IMR-90 (cell line): ENCODE data around the gene BACE1. TPM values are rescaled to one million over a fixed set of nuclear protein-coding genes. Genes with fewer than 3 reads are reported as not detected.

Experiments used
- ATAC-seq: fragments of 200-7000 bp; cut with Tn5 transposase; 2 replicates; pipeline ENCODE4 v1.9.1; 2020; ENCODE audit warnings: low read depth, mild to moderate bottlenecking, moderate library complexity
- BruUV-seq: library from RNA; stranded (reverse); fragments of 400-500 nt; replicated peaks from 2 replicates; lab custom pipeline; 2021; lab: Mats Ljungman, UMichigan
- CTCF ChIA-PET: fragments of 300-600 bp; formaldehyde crosslinking; extraction: SDS; loops from one replicate; lab custom pipeline; 2021; ENCODE audit warnings: antibody characterized with exemption; lab: Yijun Ruan, JAX
- POLR2A ChIA-PET: fragments of 300-600 bp; sonication (Branson Sonifier 250); formaldehyde crosslinking; loops from one replicate; lab custom pipeline; 2022; ENCODE audit warnings: antibody characterized with exemption; ENCODE audit not compliant: unreplicated experiment; lab: Charles Lee
- DNase-seq: peaks from one replicate; pipeline ENCODE4 v3.0.0; 2013
- H2AFZ ChIP-seq: replicated peaks from 2 replicates; pipeline ENCODE3; 2013; ENCODE audit warnings: low read length, mild to moderate bottlenecking; ENCODE audit not compliant: poor library complexity
- H2AK5ac ChIP-seq: 2 replicates; pipeline ENCODE4 v1.6.1; 2013; ENCODE audit warnings: low read depth, low read length, inconsistent platforms
- H2AK9ac ChIP-seq: replicated peaks from 2 replicates; pipeline ENCODE3; 2013; ENCODE audit warnings: mild to moderate bottlenecking, low read depth, low read length, moderate library complexity; ENCODE audit not compliant: poor library complexity
- H2BK120ac ChIP-seq: 2 replicates; pipeline ENCODE4 v1.6.1; 2013; ENCODE audit warnings: low read depth, low read length, inconsistent platforms
- H2BK15ac ChIP-seq: 3 replicates; pipeline ENCODE4 v1.6.1; 2013; ENCODE audit warnings: low read depth, low read length, inconsistent platforms
- H2BK20ac ChIP-seq: 2 replicates; pipeline ENCODE4 v1.6.1; 2013; ENCODE audit warnings: low read depth, mild to moderate bottlenecking, inconsistent platforms, low read length, moderate library complexity
- H2BK5ac ChIP-seq: 2 replicates; pipeline ENCODE4 v1.6.1; 2013; ENCODE audit warnings: mild to moderate bottlenecking, low read depth, low read length, inconsistent platforms; ENCODE audit not compliant: poor library complexity, severe bottlenecking
- H3K14ac ChIP-seq: replicated peaks from 2 replicates; pipeline ENCODE4 v1.6.1; 2013; ENCODE audit warnings: low read depth, low read length, inconsistent platforms
- H3K18ac ChIP-seq: 2 replicates; pipeline ENCODE4 v1.6.1; 2013; ENCODE audit warnings: low read depth, low read length, control low read depth
- H3K23ac ChIP-seq: 2 replicates; pipeline ENCODE4 v1.6.1; 2013; ENCODE audit warnings: low read depth, low read length, inconsistent platforms
- H3K27ac ChIP-seq: 2 replicates; pipeline ENCODE4 v1.5.1; 2013; ENCODE audit warnings: mild to moderate bottlenecking, control low read depth, low read length; ENCODE audit not compliant: insufficient read depth
- H3K27me3 ChIP-seq: 2 replicates; pipeline ENCODE4 v1.6.1; 2013; ENCODE audit warnings: low read length; ENCODE audit not compliant: control insufficient read depth, insufficient read depth
- H3K36me3 ChIP-seq: 2 replicates; pipeline ENCODE4 v1.6.1; 2013; ENCODE audit warnings: low read length, mixed read lengths; ENCODE audit not compliant: control insufficient read depth, insufficient read depth
- H3K4ac ChIP-seq: 2 replicates; pipeline ENCODE4 v1.6.1; 2013; ENCODE audit warnings: low read depth, low read length, inconsistent platforms
- H3K4me1 ChIP-seq: 2 replicates; pipeline ENCODE4 v1.6.1; 2013; ENCODE audit warnings: low read length, mixed read lengths; ENCODE audit not compliant: control insufficient read depth, insufficient read depth
- H3K4me2 ChIP-seq: 2 replicates; pipeline ENCODE4 v1.6.1; 2013; ENCODE audit warnings: low read depth, mild to moderate bottlenecking, control low read depth, low read length, moderate library complexity
- H3K4me3 ChIP-seq: 2 replicates; pipeline ENCODE4 v1.5.1; 2013; ENCODE audit warnings: low read depth, mild to moderate bottlenecking, control low read depth, low read length, moderate library complexity; ENCODE audit not compliant: insufficient read depth
- H3K56ac ChIP-seq: 2 replicates; pipeline ENCODE4 v1.6.1; 2013; ENCODE audit warnings: low read length, inconsistent platforms; ENCODE audit not compliant: insufficient read depth; ENCODE audit errors: extremely low read depth
- H3K79me1 ChIP-seq, 2 experiments: 2 replicates each; pipeline ENCODE4 v1.6.1; 2013; ENCODE audit warnings: low read length in 2 of 2, inconsistent platforms in 1 of 2, low read depth in 1 of 2
- H3K9ac ChIP-seq: 2 replicates; pipeline ENCODE4 v1.6.1; 2013; ENCODE audit warnings: low read depth, low read length, control low read depth
- H3K9me1 ChIP-seq: 2 replicates; pipeline ENCODE4 v1.6.1; 2013; ENCODE audit warnings: low read length, inconsistent platforms; ENCODE audit not compliant: insufficient read depth
- H3K9me3 ChIP-seq: 2 replicates; pipeline ENCODE4 v1.6.1; 2013; ENCODE audit warnings: low read length; ENCODE audit not compliant: control insufficient read depth, insufficient read depth
- H4K20me1 ChIP-seq: 2 replicates; pipeline ENCODE4 v1.6.1; 2013; ENCODE audit warnings: low read length, inconsistent platforms; ENCODE audit not compliant: insufficient read depth
- H4K5ac ChIP-seq: 2 replicates; pipeline ENCODE4 v1.6.1; 2013; ENCODE audit warnings: mild to moderate bottlenecking, low read depth, low read length, control low read depth
- H4K8ac ChIP-seq, 2 experiments: 2 replicates each; pipeline ENCODE4 v1.6.1; 2013; ENCODE audit warnings: low read depth in 2 of 2, low read length in 2 of 2, control low read depth in 1 of 2, inconsistent platforms in 1 of 2
- H4K91ac ChIP-seq: 2 replicates; pipeline ENCODE4 v1.6.1; 2013; ENCODE audit warnings: low read depth, low read length, inconsistent platforms; ENCODE audit not compliant: insufficient read depth
- WGBS, 2 experiments: methylation state at CpG; one replicate each; pipeline versions ENCODE4 v1.1.5 to v1.1.7; 2013; ENCODE audit warnings: missing lambda C conversion rate in 2 of 2; ENCODE audit not compliant: insufficient read length in 1 of 2; ENCODE audit errors: extremely low coverage in 2 of 2; 5-methylcytosine and 5-hydroxymethylcytosine counted together
- dilution Hi-C: fragments of 300-500 bp; cut with HindIII; formaldehyde crosslinking; loops from one replicate; pipeline ENCODE4 v1.14.3; 2018; ENCODE audit warnings: low sequenced_read_pairs; ENCODE audit not compliant: unreplicated experiment
- in situ Hi-C: fragments of 300-500 bp; cut with MboI; formaldehyde crosslinking; loops from 3 replicates; pipeline ENCODE4 v1.14.3; 2019; ENCODE audit warnings: low sequenced_read_pairs, inconsistent platforms, mixed read lengths
- intact Hi-C: fragments of 100-400 bp; cut with micrococcal nuclease; formaldehyde crosslinking; loops from 2 replicates; pipeline ENCODE4 v1.10.0; 2022
- polyA plus RNA-seq, 3 experiments: library from polyadenylated mRNA; depleted of rRNA; stranded (reverse); fragments of >200 nt; gene quantifications; 2 replicates each; pipeline ENCODE4 v1.2.3, GENCODE V29; 2012; ENCODE audit warnings: low replicate concordance in 1 of 3
- total RNA-seq: library from RNA; depleted of rRNA; stranded (reverse); fragments of >200 nt; gene quantifications from 2 replicates; pipeline ENCODE4 v1.2.3, GENCODE V29; 2012
- TF ChIP-seq, protein P1 (sequence below): fragments of 150-350 bp; IDR thresholded peaks from 2 replicates; pipeline ENCODE4 v1.6.1; 2016; ENCODE audit warnings: low read depth, mild to moderate bottlenecking, low read length, moderate library complexity, borderline replicate concordance

BACE1 gene
- total and polyA plus RNA-seq, 2 of the 4 experiments (the other 2 are of a cell fraction) = 27.6 to 50.6 TPM

DNA sequence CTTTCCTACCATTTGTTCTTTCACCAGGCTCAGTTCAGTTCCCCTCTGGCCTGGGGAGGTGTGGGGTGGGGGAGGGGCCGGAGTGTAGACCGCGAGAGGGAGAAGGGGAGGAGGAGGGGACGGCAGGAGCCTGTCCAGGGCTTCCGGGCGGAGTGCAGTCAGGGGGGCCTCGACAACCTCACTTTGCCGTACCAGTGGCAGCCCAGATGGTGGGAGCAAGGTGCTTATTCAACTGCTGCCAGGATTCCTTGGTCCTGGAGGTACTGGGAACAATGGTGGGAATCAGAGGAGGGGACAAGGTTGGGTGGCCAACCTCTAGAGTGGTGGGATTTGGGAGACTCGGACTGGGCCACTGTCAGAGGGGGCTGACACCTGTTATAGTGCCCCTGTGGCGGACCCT, 1.2 kb downstream of the BACE1 start:
- H4K91ac ChIP-seq = peak overlapping the region; percentile 40; the same call in 1 of the 2 replicates
- H3K9me1 ChIP-seq = peaks cover 9% of the 10 kb centered on the region; the same call in 1 of the 2 replicates
- ChIA-PET POLR2A (no interaction called here), CTCF (no interaction called here)
- intact Hi-C loops = no loop called here
- peak overlapping the region; percentile 91 for H2AFZ ChIP-seq
- H4K8ac ChIP-seq = peak overlapping the region; percentile 42 to 52; a peak in 3 of 4 replicates
- H3K18ac ChIP-seq = no peak overlapping the region
- H4K5ac ChIP-seq = no peak overlapping the region
- peak overlapping the region; percentile 99 for H3K4me2 ChIP-seq
- H3K4me1 ChIP-seq = peaks cover 11% of the 10 kb centered on the region
- peak overlapping the region; percentile 43; the same call in 1 of the 2 replicates for H3K56ac ChIP-seq
- dilution Hi-C loops = no loop called here
- H3K23ac ChIP-seq = peak overlapping the region; percentile 88
- H3K27ac ChIP-seq = peak overlapping the region; percentile 73
- TF ChIP-seq, protein P1, sequence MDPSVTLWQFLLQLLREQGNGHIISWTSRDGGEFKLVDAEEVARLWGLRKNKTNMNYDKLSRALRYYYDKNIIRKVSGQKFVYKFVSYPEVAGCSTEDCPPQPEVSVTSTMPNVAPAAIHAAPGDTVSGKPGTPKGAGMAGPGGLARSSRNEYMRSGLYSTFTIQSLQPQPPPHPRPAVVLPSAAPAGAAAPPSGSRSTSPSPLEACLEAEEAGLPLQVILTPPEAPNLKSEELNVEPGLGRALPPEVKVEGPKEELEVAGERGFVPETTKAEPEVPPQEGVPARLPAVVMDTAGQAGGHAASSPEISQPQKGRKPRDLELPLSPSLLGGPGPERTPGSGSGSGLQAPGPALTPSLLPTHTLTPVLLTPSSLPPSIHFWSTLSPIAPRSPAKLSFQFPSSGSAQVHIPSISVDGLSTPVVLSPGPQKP = no peak
- H3K79me1 ChIP-seq = peaks cover 29 to 48% of the 10 kb centered on the region in 2 experiments
- peak overlapping the region; percentile 68 for H3K14ac ChIP-seq
- no peaks in the 10 kb centered on the region for H3K27me3 ChIP-seq
- 9% methylated on average over 6 of the region's 10 CpGs; no CpG with 5 or more reads in 1 of the 2 experiments for WGBS, 2 experiments
- DNase-seq = no peak
- H2BK20ac ChIP-seq = no peak overlapping the region
- no peak overlapping the region for H2BK5ac ChIP-seq
- no peak overlapping the region for H2BK15ac ChIP-seq
- H3K4me3 ChIP-seq = peak overlapping the region; percentile 56
- H2AK9ac ChIP-seq = peak overlapping the region; percentile 98
- peak overlapping the region; percentile 91 for H3K9ac ChIP-seq
- H2BK120ac ChIP-seq = no peak overlapping the region; the same call in 1 of the 2 replicates
- H3K9me3 ChIP-seq = no peaks in the 10 kb centered on the region
- H2AK5ac ChIP-seq = peak overlapping the region; percentile 87
- in situ Hi-C loops = loop anchor here (5.0 kb wide), 1 partner anchor 78 kb away; no protein-coding TSS in a partner anchor
- no peaks in the 10 kb centered on the region for H3K36me3 ChIP-seq
- ATAC-seq = no peak
- peaks cover 12% of the 10 kb centered on the region for H4K20me1 ChIP-seq
- no TSS peak for BruUV-seq
- peak overlapping the region; percentile 69 for H3K4ac ChIP-seq
